ENCODE measurements around the gene CCL8.

CCL8 gene

DNA sequence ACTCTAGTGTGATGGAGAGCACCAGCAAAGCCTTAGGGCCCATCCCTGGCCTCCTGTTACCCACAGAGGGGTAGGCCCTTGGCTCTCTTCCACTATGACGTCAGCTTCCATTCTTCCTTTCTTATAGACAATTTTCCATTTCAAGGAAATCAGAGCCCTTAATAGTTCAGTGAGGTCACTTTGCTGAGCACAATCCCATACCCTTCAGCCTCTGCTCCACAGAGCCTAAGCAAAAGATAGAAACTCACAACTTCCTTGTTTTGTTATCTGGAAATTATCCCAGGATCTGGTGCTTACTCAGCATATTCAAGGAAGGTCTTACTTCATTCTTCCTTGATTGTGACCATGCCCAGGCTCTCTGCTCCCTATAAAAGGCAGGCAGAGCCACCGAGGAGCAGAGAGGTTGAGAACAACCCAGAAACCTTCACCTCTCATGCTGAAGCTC is at the start of gene CCL8:
Gene CCL8 (plus strand): TSS at position 397 of the 445 bp plus-strand sequence. CDS start 67 bp downstream, outside the sequence.
- no peak for DNase-seq (ENCODE audit: low spot score)

GRCh38 chr17:34269969-34270368 is 49.3 kb upstream of the CCL8 start, which contains the start of gene CCL7:
Gene CCL7, plus strand, starts transcription at chr17:34270221. Its CDS starts 70 bp downstream, at chr17:34270291.
- DNase-seq (ENCODE audit: low spot score): no peak

- no peak for DNase-seq (ENCODE audit: low spot score)
These were observed 43.4 kb upstream of the CCL8 start for GRCh38 chr17:34275881-34276280.

DNA sequence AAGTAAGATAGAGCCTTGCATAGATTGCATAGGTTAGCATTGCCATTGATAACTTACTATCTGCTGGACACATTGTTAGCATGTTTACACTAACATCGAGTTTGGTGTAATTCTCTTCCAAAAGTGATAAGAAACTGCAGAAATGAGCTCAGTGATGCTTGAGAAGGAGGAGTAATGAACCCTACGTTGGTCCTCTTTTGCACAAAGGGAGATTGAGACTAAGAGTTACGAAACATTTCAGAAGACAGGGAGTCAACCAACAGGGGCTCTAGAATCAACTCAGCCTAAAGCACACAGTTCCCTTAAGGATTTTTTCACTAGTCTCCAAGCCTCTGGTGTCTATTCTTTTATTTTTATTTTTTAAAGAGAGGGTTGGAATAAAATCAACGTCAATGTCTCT is 42.4 kb upstream of the CCL8 start:
- no peak for DNase-seq (ENCODE audit: low spot score)

DNA sequence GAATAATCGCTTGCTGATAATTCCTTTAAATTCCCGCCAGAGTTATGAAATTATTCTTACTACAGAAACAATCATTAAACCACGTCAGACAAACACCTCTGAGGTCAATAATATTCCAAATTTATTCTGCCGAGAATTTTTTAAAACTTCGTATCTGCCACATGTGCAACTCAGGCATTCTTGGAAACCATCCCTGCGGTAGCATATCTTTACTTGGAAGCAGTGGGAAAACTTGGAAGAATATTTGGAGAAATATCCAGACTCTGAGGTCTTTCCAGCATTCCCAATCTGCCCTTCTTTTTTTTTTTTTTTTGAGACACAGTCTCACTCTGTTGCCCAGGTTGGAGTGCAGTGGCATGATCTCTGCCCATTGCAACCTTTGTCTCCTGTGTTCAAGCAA is 35.7 kb upstream of the CCL8 start:
- DNase-seq (ENCODE audit: low spot score): no peak

GRCh38 chr17:34285286-34285792 is 33.9 kb upstream of the CCL8 start, which contains the start of gene CCL11:
Gene CCL11, plus strand, starts transcription at chr17:34285742. Its CDS starts 67 bp downstream, at chr17:34285809.
- no peak for DNase-seq (ENCODE audit: low spot score)

DNA sequence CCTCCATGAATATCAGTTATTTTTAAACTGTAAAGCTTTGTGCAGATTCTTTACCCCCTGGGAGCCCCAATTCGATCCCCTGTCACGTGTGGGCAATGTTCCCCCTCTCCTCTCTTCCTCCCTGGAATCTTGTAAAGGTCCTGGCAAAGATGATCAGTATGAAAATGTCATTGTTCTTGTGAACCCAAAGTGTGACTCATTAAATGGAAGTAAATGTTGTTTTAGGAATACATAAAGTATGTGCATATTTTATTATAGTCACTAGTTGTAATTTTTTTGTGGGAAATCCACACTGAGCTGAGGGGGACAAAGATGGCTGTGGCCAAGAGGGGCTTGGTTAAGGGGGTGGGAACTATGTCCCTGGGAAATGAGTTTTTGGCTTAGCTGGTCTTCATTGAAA is 31.4 kb upstream of the CCL8 start:
- DNase-seq (ENCODE audit: low spot score): no peak

DNA sequence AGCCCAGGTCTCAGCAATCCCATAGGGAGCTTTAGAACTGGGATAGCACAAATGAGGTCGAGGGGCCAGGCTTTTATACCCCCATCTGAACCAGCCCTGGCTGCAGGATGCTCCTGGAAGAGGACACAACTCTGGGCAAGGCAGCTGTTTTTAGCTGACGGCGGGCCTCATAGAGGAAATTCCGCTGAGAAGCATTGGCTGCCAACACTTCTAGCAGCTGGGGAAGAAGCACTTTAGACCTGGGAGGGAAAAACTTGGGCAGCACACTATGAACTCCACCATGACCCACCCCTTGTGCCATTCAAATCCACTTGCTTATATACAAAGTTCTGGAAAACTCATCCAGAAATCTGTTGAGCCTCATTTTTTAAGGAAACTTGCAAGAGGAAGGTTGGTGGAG is 28.6 kb upstream of the CCL8 start:
- DNase-seq (ENCODE audit: low spot score): no peak

GRCh38 chr17:34291721-34292348 is 27.4 kb upstream of the CCL8 start:
- DNase-seq (ENCODE audit: low spot score): no peak

DNA sequence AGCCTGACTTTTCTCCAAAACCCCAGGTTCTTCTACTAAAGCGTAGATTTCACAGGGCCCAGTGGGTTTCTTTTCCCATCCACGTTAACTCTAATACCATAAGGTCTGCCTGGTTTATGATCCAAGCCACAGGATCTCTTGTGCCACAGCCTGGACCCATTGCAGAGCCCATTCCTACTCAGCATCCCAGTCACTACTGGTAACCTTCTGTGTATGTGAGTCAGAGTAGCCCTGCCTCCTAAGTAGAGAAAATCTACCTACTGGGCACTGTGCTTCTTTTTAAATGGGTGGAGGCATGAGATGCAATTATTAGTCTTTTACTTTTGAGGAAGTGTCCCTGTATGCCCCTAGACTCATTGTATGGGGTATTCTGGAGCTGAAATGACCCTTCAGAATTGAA is 20.2 kb upstream of the CCL8 start:
- DNase-seq (ENCODE audit: low spot score): no peak

- no peak for DNase-seq (ENCODE audit: low spot score)
These were observed 19.2 kb upstream of the CCL8 start for GRCh38 chr17:34299956-34300577.

DNA sequence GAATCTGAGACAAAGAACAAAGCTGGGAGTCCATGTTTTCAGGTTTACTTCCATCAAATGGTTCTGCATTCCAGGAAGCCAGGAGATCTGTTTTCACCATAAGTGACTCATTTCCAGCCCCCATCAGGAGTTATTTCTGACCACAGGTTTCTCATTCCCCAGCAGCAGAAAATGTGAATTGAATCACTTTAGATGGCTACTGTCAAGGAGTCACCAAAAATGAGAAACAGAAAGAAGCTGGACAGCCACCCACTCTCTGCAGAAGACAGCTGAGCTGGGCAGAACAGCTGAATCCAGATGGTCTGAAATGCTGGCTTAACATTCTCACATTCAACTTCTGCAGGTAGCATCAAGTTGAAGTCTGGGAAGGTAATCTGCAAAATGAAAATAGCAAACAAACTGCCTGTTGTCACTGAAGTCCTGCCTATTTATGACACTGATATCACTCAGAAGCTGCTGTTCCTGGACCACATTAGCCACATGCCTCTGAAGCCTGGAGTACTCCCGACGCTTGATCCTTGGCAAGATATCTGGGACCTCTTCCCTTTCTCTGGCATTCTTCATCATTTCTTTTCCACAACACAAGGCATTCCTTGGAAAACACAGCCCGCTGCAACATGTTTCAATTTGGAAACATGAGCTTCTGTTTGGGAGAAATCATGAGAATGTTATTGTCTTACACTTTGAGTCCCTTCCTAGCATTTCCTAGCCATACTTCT is 18.4 kb upstream of the CCL8 start:
- DNase-seq (ENCODE audit: low spot score): no peak

DNA sequence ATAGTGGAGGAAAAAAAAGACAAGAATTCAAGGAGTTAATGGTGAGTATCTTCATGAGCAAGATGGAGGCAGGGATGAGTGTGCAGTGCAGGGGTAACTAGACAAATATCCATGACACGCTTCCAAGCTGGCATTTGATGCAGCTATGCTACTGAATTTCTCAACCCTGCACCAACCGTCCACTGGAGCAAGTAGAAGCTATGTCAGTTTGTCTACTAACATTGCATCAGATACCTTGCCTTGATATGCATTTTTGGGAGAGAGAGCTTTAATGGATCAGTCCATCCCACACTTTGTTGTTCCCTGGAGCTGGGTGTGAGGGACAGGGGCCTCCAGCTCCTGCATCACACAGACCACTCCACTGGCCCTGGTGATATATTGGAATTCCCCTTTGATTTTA is 17.2 kb upstream of the CCL8 start:
- no peak for DNase-seq (ENCODE audit: low spot score)

DNA sequence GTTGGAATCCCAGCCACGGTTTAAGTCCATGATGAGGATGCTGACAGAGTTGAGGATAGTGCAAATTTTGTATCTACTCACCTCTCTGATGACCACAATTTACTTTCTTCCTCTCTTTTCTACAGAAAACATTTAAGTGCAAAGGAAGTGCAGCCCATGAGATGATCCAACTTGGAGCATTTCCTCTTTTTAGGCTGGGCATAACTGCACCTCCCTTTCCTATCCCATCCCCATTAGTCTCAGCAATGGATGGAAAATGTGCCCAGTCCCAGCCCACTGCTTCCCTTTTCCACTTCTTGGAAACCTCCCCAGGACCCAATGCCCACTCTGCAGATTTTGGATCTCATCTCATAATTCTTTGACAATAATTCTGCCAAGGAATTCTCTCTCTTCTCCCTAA is 16.6 kb upstream of the CCL8 start:
- no peak for DNase-seq (ENCODE audit: low spot score)

DNA sequence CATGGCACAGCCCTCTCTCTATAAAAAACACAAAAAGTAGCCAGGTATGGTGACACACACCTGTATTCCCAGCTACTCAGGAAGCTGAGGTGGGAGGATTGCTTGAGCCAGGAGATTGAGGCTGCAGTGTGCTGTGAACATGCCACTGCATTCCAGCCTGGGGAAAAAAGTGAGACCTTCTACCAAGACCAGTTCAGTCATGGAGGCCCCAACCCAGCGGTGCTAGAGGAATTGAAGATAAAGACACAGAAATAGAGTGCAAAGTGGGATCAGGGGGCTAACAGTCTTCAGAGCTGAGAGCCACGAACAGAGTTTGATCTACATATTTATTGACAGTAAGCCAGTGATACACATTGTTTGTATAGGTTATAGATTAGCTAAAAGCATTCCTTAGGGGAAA is 15.6 kb upstream of the CCL8 start:
- DNase-seq (ENCODE audit: low spot score): no peak

- no peak for DNase-seq (ENCODE audit: low spot score)
These were observed 14.2 kb upstream of the CCL8 start for GRCh38 chr17:34305061-34305460.

GRCh38 chr17:34305606-34306005 is 13.6 kb upstream of the CCL8 start:
- DNase-seq (ENCODE audit: low spot score): no peak

DNA sequence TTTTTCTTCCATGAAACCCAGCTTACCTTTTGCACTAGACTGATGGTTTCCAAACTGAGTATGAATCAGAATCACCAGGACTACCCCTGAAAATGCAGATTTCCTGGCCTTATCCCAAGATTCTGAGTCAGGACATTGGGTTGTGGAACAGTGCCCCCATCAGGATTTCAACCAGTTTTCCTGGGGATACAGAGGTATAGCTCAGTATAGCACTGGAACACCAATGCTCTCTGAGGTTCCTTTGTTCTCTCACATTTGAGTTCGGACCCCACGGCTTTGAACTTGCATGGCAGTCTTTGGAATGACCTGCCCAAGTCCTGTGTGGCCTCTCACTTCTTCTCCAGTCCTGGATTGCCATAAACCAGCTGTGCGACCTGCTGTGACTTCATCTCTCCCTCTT is 12.8 kb upstream of the CCL8 start:
- DNase-seq (ENCODE audit: low spot score): no peak

DNA sequence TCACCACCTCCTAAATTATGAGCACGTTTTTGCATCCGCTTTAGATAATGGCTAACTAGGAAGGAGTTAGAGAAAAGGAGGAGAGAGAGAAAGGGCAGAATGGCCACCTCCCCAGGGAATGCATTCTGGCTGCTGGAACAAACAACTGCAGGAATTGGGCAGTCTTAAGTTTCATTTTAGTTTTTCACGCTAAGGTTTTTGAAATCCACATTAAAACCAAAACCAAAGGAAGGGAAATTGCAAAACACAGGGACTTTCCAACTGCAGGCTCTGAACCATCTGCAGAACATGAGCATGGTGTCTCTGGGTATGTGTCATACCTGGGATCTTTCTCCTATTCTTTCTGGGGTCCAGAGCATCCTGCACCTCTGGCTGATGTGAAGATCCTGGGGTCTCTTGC is 12.1 kb upstream of the CCL8 start:
- no peak for DNase-seq (ENCODE audit: low spot score)

- no peak for DNase-seq (ENCODE audit: low spot score)
These were observed 10.9 kb upstream of the CCL8 start for GRCh38 chr17:34308371-34308770.

- DNase-seq (ENCODE audit: low spot score): no peak
These were observed 7.9 kb upstream of the CCL8 start for GRCh38 chr17:34311291-34311690.

- no peak for DNase-seq (ENCODE audit: low spot score)
These were observed 7.2 kb upstream of the CCL8 start for GRCh38 chr17:34312080-34312479.

GRCh38 chr17:34313164-34313563 is 6.1 kb upstream of the CCL8 start:
- DNase-seq (ENCODE audit: low spot score): no peak
